Gastrocnemius medialis (tissue), 4 donors: ENCODE measurements around the gene PLSCR3. TPM values are rescaled to one million over a fixed set of nuclear protein-coding genes. Genes with fewer than 3 reads are reported as not detected.

Experiments used
- ATAC-seq, 2 donors: fragments of 150-250 bp; one replicate each; pipeline ENCODE4 v1.9.1; 2016
- DNase-seq, 2 donors: peaks; one replicate each; pipeline ENCODE4 v3.0.0-alpha.2; 2019
- H3K27ac ChIP-seq, 4 donors: fragments of 200-600 bp; sonication (generic); 1 replicate in 1 of 4; 2 replicates in 3 of 4; pipeline ENCODE4 v1.5.1; 2016 to 2018; ENCODE audit warnings: mild to moderate bottlenecking in 2 of 4, moderate library complexity in 1 of 4
- H3K27me3 ChIP-seq, 3 donors: fragments of 200-600 bp; sonication (generic) in 2 of 3; 1 replicate in 1 of 3; 2 replicates in 2 of 3; pipeline versions ENCODE4 v1.5.1 to v1.6.0; 2016 to 2019; ENCODE audit warnings: mild to moderate bottlenecking in 1 of 3, moderate library complexity in 1 of 3
- H3K36me3 ChIP-seq, 2 donors: fragments of 200-600 bp; sonication (generic) in 1 of 2; one replicate each; pipeline ENCODE4 v1.5.1; 2017 to 2018
- H3K4me1 ChIP-seq, 2 donors: fragments of 200-600 bp; sonication (generic) in 1 of 2; one replicate each; pipeline ENCODE4 v1.5.1; 2016 to 2017; ENCODE audit warnings: mild to moderate bottlenecking in 2 of 2
- H3K4me3 ChIP-seq, 4 donors: fragments of 200-600 bp; sonication (generic) in 3 of 4; 1 replicate in 1 of 4; 2 replicates in 3 of 4; pipeline ENCODE4 v1.5.1; 2016 to 2019; ENCODE audit warnings: mild to moderate bottlenecking in 2 of 4
- H3K9me3 ChIP-seq, 3 donors: fragments of 200-600 bp; sonication (generic) in 2 of 3; 1 replicate in 1 of 3; 2 replicates in 2 of 3; pipeline ENCODE4 v1.5.1; 2016 to 2019
- POLR2A ChIP-seq, 2 donors: fragments of 450-650 bp; IDR thresholded peaks; one replicate each; pipeline ENCODE4 v1.6.1; 2017; ENCODE audit warnings: antibody characterized with exemption in 2 of 2, mild to moderate bottlenecking in 2 of 2, moderate library complexity in 2 of 2
- in situ Hi-C, 4 donors: fragments of 200-750 bp; cut with MboI; loops; one replicate each; pipeline versions ENCODE4 v1.15.0 to v1.8.0; 2017; ENCODE audit warnings: low sequenced_read_pairs in 4 of 4
- intact Hi-C: fragments of 100-400 bp; cut with DNase I; formaldehyde crosslinking; loops from one replicate; pipeline ENCODE4 v1.15.1; 2023; ENCODE audit warnings: low total_unique reads
- total RNA-seq, 4 donors: library from RNA; depleted of rRNA; stranded (reverse); fragments of >200 nt; gene quantifications; one replicate each; pipeline versions ENCODE4 v1.1.0 to v1.2.3, GENCODE V29; 2016
- TF ChIP-seq, protein P1 (sequence below), 5 experiments: fragments of 450-650 bp in 3 of 5; fragments of 200-600 bp in 2 of 5; sonication (generic) in 2 of 5; IDR thresholded peaks in 4 of 5; conservative IDR thresholded peaks in 1 of 5; 1 replicate in 4 of 5; 2 replicates in 1 of 5; pipeline ENCODE4 v1.5.1; 2016 to 2019; ENCODE audit warnings: antibody characterized with exemption in 5 of 5, mild to moderate bottlenecking in 3 of 5, moderate library complexity in 3 of 5

The PLSCR3 gene
- total RNA-seq, 4 donors from 2014 or later: 8.9 to 20.3 (median 14.4) TPM

DNA sequence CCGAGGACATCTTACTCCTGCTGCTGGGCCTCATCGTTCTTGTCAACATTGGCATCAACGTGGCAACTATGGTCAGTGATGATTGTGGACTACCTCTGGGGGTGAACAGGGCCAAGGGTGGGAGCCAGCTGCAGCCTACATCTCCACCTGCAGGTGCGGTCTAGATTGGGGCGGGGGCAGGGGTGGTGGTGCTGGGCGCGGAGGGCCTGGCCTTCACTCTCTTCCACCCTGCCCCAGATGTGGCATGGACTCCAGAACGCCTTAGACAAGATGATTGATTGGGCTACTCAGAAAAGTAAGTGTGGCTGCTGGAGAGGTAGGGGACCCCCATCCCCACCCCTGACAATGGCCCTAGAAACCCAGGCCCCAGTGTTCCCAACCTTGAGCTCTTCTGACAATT, 31.4 kb upstream of the PLSCR3 start:
- TF ChIP-seq, protein P1, sequence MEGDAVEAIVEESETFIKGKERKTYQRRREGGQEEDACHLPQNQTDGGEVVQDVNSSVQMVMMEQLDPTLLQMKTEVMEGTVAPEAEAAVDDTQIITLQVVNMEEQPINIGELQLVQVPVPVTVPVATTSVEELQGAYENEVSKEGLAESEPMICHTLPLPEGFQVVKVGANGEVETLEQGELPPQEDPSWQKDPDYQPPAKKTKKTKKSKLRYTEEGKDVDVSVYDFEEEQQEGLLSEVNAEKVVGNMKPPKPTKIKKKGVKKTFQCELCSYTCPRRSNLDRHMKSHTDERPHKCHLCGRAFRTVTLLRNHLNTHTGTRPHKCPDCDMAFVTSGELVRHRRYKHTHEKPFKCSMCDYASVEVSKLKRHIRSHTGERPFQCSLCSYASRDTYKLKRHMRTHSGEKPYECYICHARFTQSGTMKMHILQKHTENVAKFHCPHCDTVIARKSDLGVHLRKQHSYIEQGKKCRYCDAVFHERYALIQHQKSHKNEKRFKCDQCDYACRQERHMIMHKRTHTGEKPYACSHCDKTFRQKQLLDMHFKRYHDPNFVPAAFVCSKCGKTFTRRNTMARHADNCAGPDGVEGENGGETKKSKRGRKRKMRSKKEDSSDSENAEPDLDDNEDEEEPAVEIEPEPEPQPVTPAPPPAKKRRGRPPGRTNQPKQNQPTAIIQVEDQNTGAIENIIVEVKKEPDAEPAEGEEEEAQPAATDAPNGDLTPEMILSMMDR (IDR thresholded peaks at IDR 0.05 in 4 of 5, conservative IDR thresholded peaks at IDR 0.05 in 1 of 5): no peak
- TF ChIP-seq POLR2A (IDR thresholded peaks at IDR 0.05): no peak
- in situ Hi-C loops (loop anchor here in 1 of 4 donors (25.0 kb wide), 1 partner anchor 137 kb away; the partner anchor contains the start of genes SENP3 and TNFSF13), intact Hi-C loops (no loop called here)
- no peak overlapping the region for H3K4me3 ChIP-seq
- H3K27me3 ChIP-seq: no peaks in the 10 kb centered on the region
- no peaks in the 10 kb centered on the region for H3K9me3 ChIP-seq
- no peaks in the 10 kb centered on the region for H3K36me3 ChIP-seq
- H3K27ac ChIP-seq: no peak overlapping the region
- ATAC-seq (no peak), DNase-seq (no peak)
- no peaks in the 10 kb centered on the region for H3K4me1 ChIP-seq

DNA sequence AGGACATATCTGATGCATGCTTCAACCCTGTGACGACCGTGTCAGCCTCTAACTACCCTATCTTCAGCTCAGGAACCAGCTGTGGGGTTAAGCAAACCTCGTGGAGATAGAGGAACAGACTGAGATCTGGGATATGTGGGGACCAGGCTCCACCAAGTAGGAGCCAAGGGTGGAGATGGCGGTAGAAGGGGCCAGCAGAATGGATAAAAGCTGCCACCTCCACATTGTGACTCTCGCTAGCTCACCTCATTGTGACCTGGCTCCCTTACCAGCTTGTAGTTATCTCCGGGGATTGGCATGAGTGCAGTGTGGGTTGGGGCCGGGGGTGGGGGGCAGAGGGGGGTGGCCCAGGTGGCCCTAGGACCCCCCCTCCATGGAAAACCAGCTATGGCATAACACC, 31.0 kb upstream of the PLSCR3 start, which contains the start of gene SPEM2:
Gene SPEM2, plus strand, starts transcription at position 301 of the 400 bp plus-strand sequence. Its CDS starts 73 bp downstream, at position 374.
- Histone ChIP-seq H3K27me3 (no peaks in the 10 kb centered on the region), H3K4me1 (no peaks in the 10 kb centered on the region), H3K4me3 (no peak within 1 kb of the TSS), H3K36me3 (no peaks in the 10 kb centered on the region), H3K9me3 (no peaks in the 10 kb centered on the region), H3K27ac (no peak within 1 kb of the TSS)
- DNase-seq: no peak
- no peak for ATAC-seq
- in situ Hi-C loops (loop anchor here in 1 of 4 donors (25.0 kb wide), 1 partner anchor 137 kb away; the partner anchor contains the start of genes SENP3 and TNFSF13), intact Hi-C loops (no loop called here)
- TF ChIP-seq, protein P1 (IDR thresholded peaks at IDR 0.05 in 4 of 5, conservative IDR thresholded peaks at IDR 0.05 in 1 of 5): no peak
- TF ChIP-seq POLR2A (IDR thresholded peaks at IDR 0.05): no peak

DNA sequence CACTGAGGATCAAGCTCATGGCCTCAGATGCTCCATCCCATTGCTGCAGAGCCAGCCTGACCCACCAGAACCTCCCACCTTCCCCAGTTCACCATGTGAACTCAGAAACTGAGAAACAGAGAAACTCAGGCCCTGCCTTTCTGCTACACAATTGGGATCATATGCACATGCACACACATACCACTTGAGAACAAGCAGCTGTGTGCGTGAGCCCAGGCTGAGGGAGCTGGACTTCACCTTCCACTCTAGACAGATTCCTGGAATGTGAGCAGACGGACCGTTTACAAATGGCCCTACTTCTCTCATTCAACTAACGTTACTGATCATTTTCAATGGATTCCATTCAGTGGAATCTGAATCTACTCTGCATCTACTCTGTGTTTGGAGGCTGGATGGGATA, 29.4 kb upstream of the PLSCR3 start:
- Histone ChIP-seq H3K9me3 (no peaks in the 10 kb centered on the region), H3K27ac (no peak overlapping the region), H3K36me3 (no peaks in the 10 kb centered on the region), H3K27me3 (no peaks in the 10 kb centered on the region), H3K4me3 (no peak overlapping the region), H3K4me1 (no peaks in the 10 kb centered on the region)
- intact Hi-C loops (no loop called here), in situ Hi-C loops (no loop called here)
- no peak for ATAC-seq
- DNase-seq: no peak
- TF ChIP-seq, protein P1 (IDR thresholded peaks at IDR 0.05 in 4 of 5, conservative IDR thresholded peaks at IDR 0.05 in 1 of 5): no peak

DNA sequence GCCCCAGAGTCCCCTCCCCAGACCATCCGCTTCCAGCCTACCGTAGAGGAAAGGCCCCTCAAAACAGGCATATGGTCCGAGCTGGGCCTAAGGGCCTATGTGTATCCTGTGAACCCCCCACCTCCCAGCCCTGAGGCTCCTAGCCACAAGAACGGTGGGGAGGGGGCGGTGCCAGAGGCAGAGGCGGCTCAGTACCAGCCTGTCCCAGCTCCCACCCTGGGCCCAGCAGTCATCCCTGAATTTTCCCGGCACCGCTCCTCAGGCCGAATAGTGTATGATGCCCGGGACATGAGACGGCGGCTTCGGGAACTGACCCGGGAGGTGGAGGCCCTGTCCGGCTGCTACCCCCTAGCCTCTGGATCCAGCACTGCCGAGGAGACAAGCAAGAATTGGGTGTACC, 26.9 kb upstream of the PLSCR3 start:
- Histone ChIP-seq H3K9me3 (no peaks in the 10 kb centered on the region), H3K4me1 (no peaks in the 10 kb centered on the region)

More for the DNA sequence above, 26.9 kb upstream of the PLSCR3 start:
- Histone ChIP-seq H3K4me3 (no peak overlapping the region), H3K36me3 (no peaks in the 10 kb centered on the region), H3K27me3 (no peaks in the 10 kb centered on the region), H3K27ac (no peak overlapping the region)
- ATAC-seq: no peak
- DNase-seq: no peak
- intact Hi-C loops (no loop called here), in situ Hi-C loops (no loop called here)
- TF ChIP-seq, protein P1 (IDR thresholded peaks at IDR 0.05 in 4 of 5, conservative IDR thresholded peaks at IDR 0.05 in 1 of 5): no peak
- no peak for TF ChIP-seq POLR2A (IDR thresholded peaks at IDR 0.05)
